ENCODE data around the gene GET3.

DNA sequence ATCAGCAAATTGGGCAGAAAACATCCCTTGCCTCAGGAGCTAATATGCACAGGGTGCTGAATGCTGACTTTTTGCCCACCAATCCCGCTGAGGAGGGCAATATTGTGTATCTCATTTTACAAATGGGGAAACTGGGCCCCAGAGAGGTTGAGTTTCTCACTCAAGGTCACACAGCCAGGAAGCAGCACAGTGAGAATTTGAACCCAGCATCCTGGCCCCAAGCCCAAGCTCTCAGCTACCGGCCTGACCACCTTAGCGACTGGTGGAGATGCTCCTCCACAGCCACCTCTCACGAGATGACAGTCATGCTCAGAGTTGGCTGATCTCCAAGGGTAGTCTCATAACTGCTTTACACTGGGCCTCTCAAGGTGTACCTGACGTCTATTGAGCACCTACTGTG, 44.3 kb upstream of the GET3 start:
- TF ChIP-seq, protein P1, sequence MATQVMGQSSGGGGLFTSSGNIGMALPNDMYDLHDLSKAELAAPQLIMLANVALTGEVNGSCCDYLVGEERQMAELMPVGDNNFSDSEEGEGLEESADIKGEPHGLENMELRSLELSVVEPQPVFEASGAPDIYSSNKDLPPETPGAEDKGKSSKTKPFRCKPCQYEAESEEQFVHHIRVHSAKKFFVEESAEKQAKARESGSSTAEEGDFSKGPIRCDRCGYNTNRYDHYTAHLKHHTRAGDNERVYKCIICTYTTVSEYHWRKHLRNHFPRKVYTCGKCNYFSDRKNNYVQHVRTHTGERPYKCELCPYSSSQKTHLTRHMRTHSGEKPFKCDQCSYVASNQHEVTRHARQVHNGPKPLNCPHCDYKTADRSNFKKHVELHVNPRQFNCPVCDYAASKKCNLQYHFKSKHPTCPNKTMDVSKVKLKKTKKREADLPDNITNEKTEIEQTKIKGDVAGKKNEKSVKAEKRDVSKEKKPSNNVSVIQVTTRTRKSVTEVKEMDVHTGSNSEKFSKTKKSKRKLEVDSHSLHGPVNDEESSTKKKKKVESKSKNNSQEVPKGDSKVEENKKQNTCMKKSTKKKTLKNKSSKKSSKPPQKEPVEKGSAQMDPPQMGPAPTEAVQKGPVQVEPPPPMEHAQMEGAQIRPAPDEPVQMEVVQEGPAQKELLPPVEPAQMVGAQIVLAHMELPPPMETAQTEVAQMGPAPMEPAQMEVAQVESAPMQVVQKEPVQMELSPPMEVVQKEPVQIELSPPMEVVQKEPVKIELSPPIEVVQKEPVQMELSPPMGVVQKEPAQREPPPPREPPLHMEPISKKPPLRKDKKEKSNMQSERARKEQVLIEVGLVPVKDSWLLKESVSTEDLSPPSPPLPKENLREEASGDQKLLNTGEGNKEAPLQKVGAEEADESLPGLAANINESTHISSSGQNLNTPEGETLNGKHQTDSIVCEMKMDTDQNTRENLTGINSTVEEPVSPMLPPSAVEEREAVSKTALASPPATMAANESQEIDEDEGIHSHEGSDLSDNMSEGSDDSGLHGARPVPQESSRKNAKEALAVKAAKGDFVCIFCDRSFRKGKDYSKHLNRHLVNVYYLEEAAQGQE (IDR thresholded peaks at IDR 0.05; ENCODE audit: insufficient read depth in 1 of 2, low read depth in 2 of 2, low read length in 1 of 2): no peak
- TF ChIP-seq, protein P2, sequence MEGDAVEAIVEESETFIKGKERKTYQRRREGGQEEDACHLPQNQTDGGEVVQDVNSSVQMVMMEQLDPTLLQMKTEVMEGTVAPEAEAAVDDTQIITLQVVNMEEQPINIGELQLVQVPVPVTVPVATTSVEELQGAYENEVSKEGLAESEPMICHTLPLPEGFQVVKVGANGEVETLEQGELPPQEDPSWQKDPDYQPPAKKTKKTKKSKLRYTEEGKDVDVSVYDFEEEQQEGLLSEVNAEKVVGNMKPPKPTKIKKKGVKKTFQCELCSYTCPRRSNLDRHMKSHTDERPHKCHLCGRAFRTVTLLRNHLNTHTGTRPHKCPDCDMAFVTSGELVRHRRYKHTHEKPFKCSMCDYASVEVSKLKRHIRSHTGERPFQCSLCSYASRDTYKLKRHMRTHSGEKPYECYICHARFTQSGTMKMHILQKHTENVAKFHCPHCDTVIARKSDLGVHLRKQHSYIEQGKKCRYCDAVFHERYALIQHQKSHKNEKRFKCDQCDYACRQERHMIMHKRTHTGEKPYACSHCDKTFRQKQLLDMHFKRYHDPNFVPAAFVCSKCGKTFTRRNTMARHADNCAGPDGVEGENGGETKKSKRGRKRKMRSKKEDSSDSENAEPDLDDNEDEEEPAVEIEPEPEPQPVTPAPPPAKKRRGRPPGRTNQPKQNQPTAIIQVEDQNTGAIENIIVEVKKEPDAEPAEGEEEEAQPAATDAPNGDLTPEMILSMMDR (IDR thresholded peaks at IDR 0.05): no peak
- TF ChIP-seq POLR2AphosphoS5 (IDR thresholded peaks at IDR 0.05; ENCODE audit: low read depth, low read length): no peak

Measured in Panc1 (cell line).